Natural killer cell (primary cell): ENCODE results near the gene GBX2. TPM values are rescaled to one million over a fixed set of nuclear protein-coding genes. Genes with fewer than 3 reads are reported as not detected.

Experiments
- total RNA-seq, 4 donors: library from RNA; stranded (reverse); fragments of 120-200 nt in 1 of 4; gene quantifications; one replicate each; pipeline versions ENCODE4 v1.2.3 to v1.2.4, GENCODE V29; 2013 to 2022

GBX2 gene
- total RNA-seq, 3 donors from 2014 or later (not counting 1 experiment from before 2014, with no cell fraction given) = not detected

Other genes starting within 250 kb of the GBX2 start
- gene ASB18, start 96.0 kb upstream of the GBX2 start, total RNA-seq = not detected